Measurements from ENCODE around the gene CWC27.

The CWC27 gene

DNA sequence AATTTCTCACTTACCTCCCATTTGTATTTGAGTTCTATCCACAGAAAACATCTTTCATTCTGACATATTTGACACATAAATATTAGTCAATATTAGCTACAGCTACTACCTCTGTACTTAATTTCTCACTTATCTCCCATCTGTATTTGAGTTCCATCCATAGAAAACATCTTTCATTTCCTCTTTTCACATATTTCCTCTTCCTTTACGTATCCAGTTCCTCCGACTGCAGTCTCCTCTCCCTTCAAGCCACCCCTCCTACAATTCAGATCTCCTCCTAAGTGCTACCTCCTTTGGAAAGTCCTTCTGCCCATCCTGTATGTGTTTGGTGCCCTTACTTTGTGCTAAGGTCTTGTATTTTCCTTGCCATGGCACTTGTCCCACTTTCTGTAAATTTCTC lies 1.8 kb upstream of the CWC27 start:
- TF ChIP-seq GATA3 (IDR thresholded peaks at IDR 0.05; ENCODE audit: low read depth, low read length) (no peak), GATA2 (IDR thresholded peaks at IDR 0.05; ENCODE audit: low read depth, low read length) (no peak)

DNA sequence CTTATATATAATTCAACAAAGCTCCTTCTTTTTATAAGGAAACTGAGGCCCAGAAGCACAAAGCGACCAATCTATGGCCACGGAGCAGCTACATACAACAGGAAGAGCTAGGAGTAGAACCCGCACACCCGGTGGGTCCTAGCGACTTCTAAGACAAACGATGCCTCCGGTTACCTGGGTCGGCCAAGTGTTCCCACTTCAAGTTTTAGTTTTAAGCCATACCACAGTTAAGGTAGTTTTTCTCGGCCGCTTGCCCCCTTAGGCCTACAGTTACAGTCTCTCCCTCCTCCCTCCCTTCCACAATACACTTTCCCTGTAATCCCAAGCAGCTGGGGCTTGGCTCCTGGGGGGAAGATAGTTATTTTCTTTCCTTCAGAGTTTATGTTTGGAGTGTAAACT lies 772 bp upstream of the CWC27 start:
- TF ChIP-seq GATA3 (IDR thresholded peaks at IDR 0.05; ENCODE audit: low read depth, low read length), result no peak
- TF ChIP-seq GATA2 (IDR thresholded peaks at IDR 0.05; ENCODE audit: low read depth, low read length), result no peak

DNA sequence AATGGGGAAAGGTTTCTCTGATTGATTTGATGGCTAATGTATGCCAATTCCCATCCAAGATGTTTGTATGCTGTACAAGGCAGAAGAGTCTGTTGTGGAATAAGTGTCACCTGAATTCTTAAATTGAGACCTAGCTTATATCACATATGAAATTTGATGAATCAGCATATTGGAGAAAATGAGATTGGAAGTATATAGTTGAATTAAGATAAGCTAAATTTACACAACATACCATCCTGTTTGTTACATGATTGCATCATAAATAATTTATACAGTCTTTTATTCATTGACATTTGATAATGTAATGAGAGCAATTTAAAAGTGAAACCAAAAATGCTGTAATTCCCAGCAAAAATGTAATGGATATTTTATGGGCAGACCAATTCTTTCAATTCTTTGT lies 1.1 kb downstream of the CWC27 start:
- TF ChIP-seq GATA3 (IDR thresholded peaks at IDR 0.05; ENCODE audit: low read depth, low read length) (no peak), GATA2 (IDR thresholded peaks at IDR 0.05; ENCODE audit: low read depth, low read length) (no peak)

DNA sequence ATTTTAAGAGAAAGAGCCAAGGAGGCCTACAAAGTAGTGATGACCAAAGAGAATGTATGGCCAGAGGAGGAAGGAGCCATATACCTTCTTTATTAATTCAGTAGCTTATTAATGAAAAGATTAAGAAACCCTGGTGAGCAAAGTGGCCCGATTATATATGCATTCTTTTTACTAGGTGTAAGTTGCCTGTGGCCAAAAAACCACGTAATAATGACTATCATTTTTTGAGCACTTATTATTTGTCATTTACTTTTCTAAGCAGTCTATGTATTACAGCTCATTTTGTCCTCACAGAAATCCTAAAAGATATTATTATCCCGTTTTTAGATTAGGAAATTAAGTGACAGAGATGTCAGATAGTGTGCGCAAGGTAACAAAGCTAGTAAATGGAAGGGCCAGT lies 3.0 kb downstream of the CWC27 start:
- no peak for TF ChIP-seq GATA3 (IDR thresholded peaks at IDR 0.05; ENCODE audit: low read depth, low read length)
- TF ChIP-seq GATA2 (IDR thresholded peaks at IDR 0.05; ENCODE audit: low read depth, low read length), result no peak

DNA sequence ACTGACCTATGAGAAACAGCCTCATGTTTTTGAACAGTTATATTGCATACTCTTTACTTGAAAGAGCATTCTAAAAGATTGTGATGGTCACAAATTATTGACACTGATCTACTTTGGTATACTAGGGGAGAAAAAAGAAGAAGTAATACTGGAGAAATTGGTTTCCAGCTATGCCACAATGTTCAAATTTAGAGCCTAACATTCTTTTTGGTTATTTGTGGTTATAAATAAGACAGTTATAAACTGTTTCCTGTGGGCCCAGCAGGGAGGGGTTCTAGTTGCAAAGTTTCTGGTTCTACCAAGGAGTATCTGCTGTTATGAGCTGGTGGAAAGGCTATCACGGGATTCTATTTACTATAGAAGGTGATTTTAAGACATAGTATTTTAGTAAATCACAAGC lies 4.8 kb downstream of the CWC27 start:
- TF ChIP-seq GATA3 (IDR thresholded peaks at IDR 0.05; ENCODE audit: low read depth, low read length), result no peak
- TF ChIP-seq GATA2 (IDR thresholded peaks at IDR 0.05; ENCODE audit: low read depth, low read length), result no peak

DNA sequence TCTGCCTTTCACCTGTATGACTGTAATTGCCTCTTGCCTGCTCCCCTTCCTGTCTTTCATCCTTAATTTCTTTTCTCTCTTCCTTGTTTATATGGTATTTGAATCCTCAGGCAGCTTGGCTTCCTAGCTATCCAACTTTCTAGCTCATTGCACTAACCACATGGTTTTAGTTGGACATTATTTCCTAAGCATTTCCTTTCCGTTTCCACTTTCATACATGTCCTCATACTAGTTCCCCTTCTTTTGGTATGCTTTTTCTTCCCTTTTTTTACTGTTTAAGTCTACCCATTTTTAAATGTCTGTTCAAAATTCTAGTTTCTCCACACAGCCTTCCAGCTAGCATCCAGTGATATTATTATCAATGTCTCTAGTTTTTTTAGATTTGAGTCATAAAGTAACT lies 6.6 kb downstream of the CWC27 start:
- TF ChIP-seq GATA2 (IDR thresholded peaks at IDR 0.05; ENCODE audit: low read depth, low read length), result no peak
- no peak for TF ChIP-seq GATA3 (IDR thresholded peaks at IDR 0.05; ENCODE audit: low read depth, low read length)

DNA sequence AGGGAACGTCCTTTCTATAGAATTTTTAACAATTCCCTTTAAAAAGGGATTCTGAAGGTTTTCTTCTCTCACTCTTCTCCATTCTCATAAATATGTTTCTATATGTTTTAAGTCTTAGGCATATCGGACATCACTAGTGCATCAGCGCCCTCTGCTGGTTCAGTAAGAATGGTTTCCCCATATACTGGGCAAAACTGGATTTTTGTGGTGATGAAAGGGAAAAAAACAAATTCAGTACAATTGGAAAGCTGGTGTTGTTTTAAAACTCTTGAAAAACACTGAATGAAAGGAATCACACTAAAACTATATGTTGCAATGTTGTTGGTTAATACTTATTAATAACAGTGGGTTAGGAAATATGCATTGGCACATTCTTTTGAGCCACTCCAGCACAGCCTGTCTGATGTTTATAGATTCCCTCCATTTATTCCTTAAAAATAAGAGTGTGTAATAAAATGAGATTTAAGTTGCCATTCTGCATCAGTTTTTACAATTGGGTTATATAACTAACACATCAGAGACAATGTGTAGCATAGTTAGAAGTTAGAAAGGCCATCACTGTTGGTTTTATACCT lies 15.8 kb downstream of the CWC27 start:
- TF ChIP-seq GATA3 (IDR thresholded peaks at IDR 0.05; ENCODE audit: low read depth, low read length) (no peak), GATA2 (IDR thresholded peaks at IDR 0.05; ENCODE audit: low read depth, low read length) (no peak)

DNA sequence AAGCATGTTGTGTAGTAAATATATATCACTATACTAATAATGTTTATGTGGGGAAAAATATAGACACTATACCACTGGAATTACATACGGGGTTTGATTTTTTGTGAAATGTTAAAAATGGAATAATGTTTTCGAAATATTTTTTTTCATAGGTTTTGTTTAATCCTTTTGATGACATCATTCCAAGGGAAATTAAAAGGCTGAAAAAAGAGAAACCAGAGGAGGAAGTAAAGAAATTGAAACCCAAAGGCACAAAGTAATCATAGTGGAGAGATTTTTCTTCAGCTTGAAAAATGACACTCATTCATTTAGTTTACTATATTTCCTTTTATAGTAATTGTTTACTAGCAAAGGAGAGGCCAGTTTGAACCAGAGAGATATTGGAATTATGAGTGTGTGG lies 17.6 kb downstream of the CWC27 start:
- TF ChIP-seq GATA2 (IDR thresholded peaks at IDR 0.05; ENCODE audit: low read depth, low read length) (no peak), GATA3 (IDR thresholded peaks at IDR 0.05; ENCODE audit: low read depth, low read length) (no peak)

DNA sequence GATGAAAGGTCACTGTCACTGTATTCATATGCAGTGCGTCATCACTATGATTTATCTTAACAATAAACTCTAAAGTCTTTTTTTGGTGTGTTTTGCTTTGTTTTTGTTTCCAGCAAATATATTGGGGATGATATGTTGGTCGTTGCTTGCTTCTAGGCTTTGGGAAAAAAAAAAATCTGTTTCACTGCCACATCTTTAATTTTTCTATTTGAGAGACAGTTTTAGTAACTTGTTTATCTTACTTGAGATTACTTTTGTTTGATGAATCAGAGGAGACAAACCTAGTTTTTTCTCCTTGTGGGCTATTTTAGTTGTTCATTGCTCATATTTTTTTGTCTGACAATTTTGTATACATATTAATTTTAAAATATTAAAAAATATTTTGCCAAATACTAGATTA lies 19.4 kb downstream of the CWC27 start:
- TF ChIP-seq GATA2 (IDR thresholded peaks at IDR 0.05; ENCODE audit: low read depth, low read length), result no peak
- TF ChIP-seq GATA3 (IDR thresholded peaks at IDR 0.05; ENCODE audit: low read depth, low read length), result no peak

DNA sequence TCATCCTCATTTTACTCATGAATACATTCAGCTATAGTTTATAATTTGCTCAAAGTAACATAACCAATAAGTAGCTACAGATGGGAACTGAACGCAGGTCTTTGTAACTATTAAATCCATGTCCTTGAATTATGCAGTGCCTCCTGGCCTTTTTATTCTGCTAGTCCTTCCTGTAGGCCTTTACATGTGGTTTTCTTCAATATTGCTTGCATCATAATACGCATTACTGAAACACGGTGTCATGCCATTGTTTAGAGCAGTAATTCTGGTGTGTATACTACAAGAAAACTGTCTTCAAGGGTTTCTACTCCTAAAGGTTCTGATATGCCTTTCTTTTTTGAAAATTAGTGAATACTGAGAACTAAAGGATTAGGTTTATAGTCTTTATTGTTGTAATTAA lies 20.7 kb downstream of the CWC27 start:
- TF ChIP-seq GATA2 (IDR thresholded peaks at IDR 0.05; ENCODE audit: low read depth, low read length) (no peak), GATA3 (IDR thresholded peaks at IDR 0.05; ENCODE audit: low read depth, low read length) (no peak)

DNA sequence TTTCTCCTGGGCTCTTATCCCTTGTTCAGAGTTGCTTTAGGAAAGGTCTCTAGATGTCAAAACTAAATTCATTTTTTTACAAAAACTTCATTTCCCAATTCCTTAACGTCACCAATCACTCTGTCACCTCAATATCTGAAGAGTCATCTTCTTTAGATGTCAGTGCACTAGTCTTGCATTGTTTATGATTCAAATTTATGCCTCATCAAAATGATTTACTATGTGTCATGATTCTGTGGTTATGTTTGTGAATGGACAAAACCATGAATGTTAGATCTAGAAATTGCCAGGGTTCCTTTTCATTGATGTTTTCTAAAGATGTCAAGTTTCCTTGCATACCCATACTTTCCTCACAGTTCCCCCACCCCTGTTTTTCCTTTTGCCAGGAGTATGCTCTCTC lies 21.5 kb downstream of the CWC27 start:
- TF ChIP-seq GATA2 (IDR thresholded peaks at IDR 0.05; ENCODE audit: low read depth, low read length) (no peak), GATA3 (IDR thresholded peaks at IDR 0.05; ENCODE audit: low read depth, low read length) (no peak)

DNA sequence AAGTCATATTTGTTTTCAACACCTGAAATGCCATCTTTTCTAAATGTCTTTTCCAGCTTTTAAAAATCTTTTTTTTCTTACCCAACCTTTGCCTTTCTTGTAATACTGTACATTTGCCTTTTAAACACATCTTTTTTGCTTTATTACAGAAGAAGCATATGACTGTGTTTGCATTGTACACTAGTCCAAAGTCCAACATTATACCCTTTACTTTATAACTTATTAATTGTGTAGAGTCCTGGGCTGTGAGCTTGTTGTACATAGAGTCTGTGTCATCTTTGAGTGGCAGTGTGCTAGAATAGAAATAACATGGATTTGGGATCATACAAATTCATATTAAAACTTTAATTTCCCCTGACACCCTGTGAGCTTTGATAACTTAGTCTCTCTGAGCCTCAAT lies 23.7 kb downstream of the CWC27 start:
- TF ChIP-seq GATA3 (IDR thresholded peaks at IDR 0.05; ENCODE audit: low read depth, low read length), result no peak

DNA sequence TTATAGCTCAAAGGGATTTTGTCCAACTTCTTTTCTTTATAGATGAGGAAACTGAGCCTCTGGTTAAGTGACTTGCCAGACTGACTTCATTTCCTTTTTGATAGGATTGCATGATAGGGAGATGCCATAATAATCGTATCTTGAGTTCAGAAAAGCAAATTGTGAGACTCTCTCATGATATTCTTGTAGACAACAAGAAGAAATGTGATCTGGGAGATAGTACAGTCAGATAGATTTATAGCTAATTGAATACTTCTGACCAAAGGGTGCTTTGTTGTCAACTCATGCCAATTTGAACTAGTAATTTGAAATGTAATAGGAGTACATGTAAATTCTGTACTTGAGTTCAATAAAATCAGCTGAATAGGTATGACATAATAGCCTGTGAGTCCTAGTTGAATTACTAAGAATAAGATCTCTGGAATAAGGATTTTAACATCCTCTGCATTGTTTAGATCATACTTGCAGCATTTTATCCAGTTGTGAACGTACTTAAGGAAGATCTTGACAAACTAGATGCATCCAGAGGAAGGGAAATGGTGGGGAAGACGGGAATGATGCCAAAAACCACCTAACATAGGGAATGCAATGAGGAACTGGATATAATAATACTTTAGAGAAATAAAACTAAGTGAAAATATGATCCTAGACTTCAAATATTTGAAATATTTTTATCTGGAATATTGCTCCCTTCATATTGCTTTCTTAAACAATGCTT lies 25.5 kb downstream of the CWC27 start:
- TF ChIP-seq GATA3 (IDR thresholded peaks at IDR 0.05; ENCODE audit: low read depth, low read length) (no peak), GATA2 (IDR thresholded peaks at IDR 0.05; ENCODE audit: low read depth, low read length) (no peak)

DNA sequence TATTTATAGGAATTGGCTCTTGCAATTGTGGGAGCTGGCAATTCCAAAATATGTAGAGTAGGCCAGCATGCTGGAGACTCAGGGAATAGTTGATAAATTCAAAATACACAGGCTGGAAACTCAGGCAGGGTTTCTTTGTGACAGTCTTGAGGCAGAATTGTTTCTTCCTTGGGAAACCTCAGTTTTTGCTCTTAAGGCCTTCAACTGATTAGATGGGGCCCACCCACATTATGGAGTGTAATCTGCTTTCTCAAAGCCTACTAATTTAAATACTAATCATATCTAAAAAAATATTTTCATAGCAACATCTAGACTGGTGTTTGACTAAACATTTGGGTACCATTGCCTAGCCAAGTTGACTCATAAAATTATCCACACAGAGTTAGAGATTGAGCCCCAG lies 27.6 kb downstream of the CWC27 start:
- TF ChIP-seq GATA2 (IDR thresholded peaks at IDR 0.05; ENCODE audit: low read depth, low read length) (no peak), GATA3 (IDR thresholded peaks at IDR 0.05; ENCODE audit: low read depth, low read length) (no peak)

DNA sequence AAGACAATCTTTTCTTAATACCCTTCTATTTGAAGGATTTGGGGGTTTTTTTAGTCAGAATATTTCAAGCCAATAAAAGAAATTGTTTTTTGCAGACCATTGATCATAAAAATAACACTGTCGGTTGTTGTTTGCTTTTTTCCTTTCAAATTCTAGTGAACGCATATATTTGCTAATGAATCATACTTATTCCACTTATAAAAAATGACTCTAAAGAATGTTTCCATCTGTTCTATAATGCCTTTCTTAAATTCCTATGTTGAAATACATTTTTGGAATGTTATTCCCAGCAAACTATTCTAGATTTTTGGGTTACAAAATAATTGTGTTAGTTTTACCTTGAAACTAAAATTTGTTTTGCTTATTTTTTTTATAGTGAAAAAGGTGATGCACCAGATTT lies 32.2 kb downstream of the CWC27 start:
- no peak for TF ChIP-seq GATA2 (IDR thresholded peaks at IDR 0.05; ENCODE audit: low read depth, low read length)
- TF ChIP-seq GATA3 (IDR thresholded peaks at IDR 0.05; ENCODE audit: low read depth, low read length), result no peak

DNA sequence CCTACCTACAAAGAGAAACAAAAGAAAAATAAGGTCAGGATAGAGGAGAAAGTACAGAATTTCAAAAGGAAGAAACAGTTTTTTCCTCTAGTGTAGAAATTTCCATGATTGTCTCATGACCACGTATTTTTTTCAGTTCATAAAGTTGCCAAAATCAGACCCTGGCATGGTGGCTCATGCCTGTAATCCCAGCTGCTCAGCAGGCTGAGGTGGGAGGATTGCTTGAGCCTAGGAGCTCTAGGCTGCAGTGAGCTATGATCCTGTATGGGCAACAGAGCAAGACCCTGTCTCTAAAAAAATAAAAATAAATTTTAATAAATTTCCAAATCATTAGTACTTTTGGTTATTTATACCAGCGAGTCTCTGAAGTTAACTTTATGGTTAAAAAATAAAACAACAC lies 37.8 kb downstream of the CWC27 start:
- TF ChIP-seq GATA3 (IDR thresholded peaks at IDR 0.05; ENCODE audit: low read depth, low read length), result no peak
- no peak for TF ChIP-seq GATA2 (IDR thresholded peaks at IDR 0.05; ENCODE audit: low read depth, low read length)

Data from SH-SY5Y (cell line).